ENCODE measurements around the gene GRIK1.

GRIK1 gene

GRCh38 chr21:29893687-29894086 lies 46.1 kb downstream of the GRIK1 start:
- H3K4me2 ChIP-seq (ENCODE audit: insufficient read depth, low read length): no peak overlapping the region
- ATAC-seq (ENCODE audit: insufficient read depth, low read depth): no peak

DNA sequence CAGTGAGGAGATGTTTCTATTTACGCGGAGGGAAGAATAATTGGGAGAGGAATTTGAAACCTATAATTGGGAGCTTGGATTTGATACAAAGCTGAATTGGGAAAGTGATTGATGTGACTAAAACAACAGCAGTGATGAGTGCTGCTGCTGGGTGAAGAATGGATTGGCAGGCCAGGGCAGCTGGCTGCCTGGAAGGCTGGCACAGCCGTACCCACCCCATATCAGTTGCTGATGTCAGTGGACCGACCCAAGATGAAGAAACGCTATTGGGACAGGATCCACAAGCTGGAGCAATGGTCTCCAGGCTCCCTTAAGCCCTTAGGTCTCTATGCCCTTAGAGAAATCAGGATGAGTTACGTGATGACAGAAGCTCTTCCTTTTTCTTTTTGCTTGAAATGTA lies 47.4 kb downstream of the GRIK1 start:
- H3K9ac ChIP-seq (ENCODE audit: low read depth, low read length): no peak overlapping the region
- H3K4me1 ChIP-seq (ENCODE audit: insufficient read depth, low read length): no peaks in the 10 kb centered on the region
- no peak for DNase-seq
- no peak overlapping the region for H3K4me3 ChIP-seq (ENCODE audit: low read depth in 1 of 2, low read length in 2 of 2)
- no peak overlapping the region for H3K27ac ChIP-seq (ENCODE audit: low read length)
- TF ChIP-seq, protein P1, sequence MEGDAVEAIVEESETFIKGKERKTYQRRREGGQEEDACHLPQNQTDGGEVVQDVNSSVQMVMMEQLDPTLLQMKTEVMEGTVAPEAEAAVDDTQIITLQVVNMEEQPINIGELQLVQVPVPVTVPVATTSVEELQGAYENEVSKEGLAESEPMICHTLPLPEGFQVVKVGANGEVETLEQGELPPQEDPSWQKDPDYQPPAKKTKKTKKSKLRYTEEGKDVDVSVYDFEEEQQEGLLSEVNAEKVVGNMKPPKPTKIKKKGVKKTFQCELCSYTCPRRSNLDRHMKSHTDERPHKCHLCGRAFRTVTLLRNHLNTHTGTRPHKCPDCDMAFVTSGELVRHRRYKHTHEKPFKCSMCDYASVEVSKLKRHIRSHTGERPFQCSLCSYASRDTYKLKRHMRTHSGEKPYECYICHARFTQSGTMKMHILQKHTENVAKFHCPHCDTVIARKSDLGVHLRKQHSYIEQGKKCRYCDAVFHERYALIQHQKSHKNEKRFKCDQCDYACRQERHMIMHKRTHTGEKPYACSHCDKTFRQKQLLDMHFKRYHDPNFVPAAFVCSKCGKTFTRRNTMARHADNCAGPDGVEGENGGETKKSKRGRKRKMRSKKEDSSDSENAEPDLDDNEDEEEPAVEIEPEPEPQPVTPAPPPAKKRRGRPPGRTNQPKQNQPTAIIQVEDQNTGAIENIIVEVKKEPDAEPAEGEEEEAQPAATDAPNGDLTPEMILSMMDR (IDR thresholded peaks at IDR 0.05; ENCODE audit: borderline replicate concordance, extremely low read depth, low read length, poor library complexity, severe bottlenecking): no peak
- TF ChIP-seq EZH2 (IDR thresholded peaks at IDR 0.05; ENCODE audit: borderline replicate concordance, low read depth, low read length, severe bottlenecking): no peak
- no peak for ATAC-seq (ENCODE audit: insufficient read depth, low read depth)
- no peaks in the 10 kb centered on the region for H4K20me1 ChIP-seq (ENCODE audit: insufficient read depth, low read length)
- H3K27me3 ChIP-seq (ENCODE audit: insufficient read depth, low read length, poor library complexity): no peaks in the 10 kb centered on the region
- no peaks in the 10 kb centered on the region for H3K36me3 ChIP-seq (ENCODE audit: insufficient read depth, low read length)
- no peak overlapping the region for H2AFZ ChIP-seq (ENCODE audit: low read depth, low read length)
- no peaks in the 10 kb centered on the region for H3K9me3 ChIP-seq (ENCODE audit: insufficient read depth, low read length, severe bottlenecking)
- no peak overlapping the region for H3K4me2 ChIP-seq (ENCODE audit: insufficient read depth, low read length)
- no peaks in the 10 kb centered on the region for H3K79me2 ChIP-seq (ENCODE audit: insufficient read depth, low read length)

More at GRCh38 chr21:29893687-29894086, 46.1 kb downstream of the GRIK1 start:
- Histone ChIP-seq H3K79me2 (ENCODE audit: insufficient read depth, low read length) (no peaks in the 10 kb centered on the region), H3K9me3 (ENCODE audit: insufficient read depth, low read length, severe bottlenecking) (no peaks in the 10 kb centered on the region), H3K27me3 (ENCODE audit: insufficient read depth, low read length, poor library complexity) (no peaks in the 10 kb centered on the region), H3K36me3 (ENCODE audit: insufficient read depth, low read length) (no peaks in the 10 kb centered on the region), H3K4me3 (ENCODE audit: low read depth in 1 of 2, low read length in 2 of 2) (no peak overlapping the region), H3K27ac (ENCODE audit: low read length) (no peak overlapping the region), H2AFZ (ENCODE audit: low read depth, low read length) (no peak overlapping the region), H3K9ac (ENCODE audit: low read depth, low read length) (no peak overlapping the region), H3K4me1 (ENCODE audit: insufficient read depth, low read length) (no peaks in the 10 kb centered on the region), H4K20me1 (ENCODE audit: insufficient read depth, low read length) (no peaks in the 10 kb centered on the region)
- TF ChIP-seq EZH2 (IDR thresholded peaks at IDR 0.05; ENCODE audit: borderline replicate concordance, low read depth, low read length, severe bottlenecking): no peak
- TF ChIP-seq, protein P1 (IDR thresholded peaks at IDR 0.05; ENCODE audit: borderline replicate concordance, extremely low read depth, low read length, poor library complexity, severe bottlenecking): no peak
- no peak for DNase-seq

DNA sequence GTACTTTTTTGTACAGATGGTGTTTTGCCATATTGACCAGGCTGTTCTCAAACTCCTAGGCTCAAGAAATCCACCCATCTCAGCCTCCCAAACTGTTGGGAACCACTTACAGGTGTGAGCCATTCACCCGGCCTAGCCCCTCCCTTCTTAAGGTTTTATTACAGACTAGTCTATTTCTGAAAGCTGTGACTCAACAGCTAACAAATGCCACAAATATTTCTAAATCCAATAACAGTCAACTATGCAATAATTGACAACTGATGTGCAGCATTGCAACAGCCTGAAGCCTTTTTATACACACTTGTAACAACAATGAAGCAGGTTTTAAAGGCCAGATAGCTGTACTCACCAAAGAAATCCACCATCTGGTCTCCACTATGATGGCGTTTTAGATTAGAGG lies 51.4 kb downstream of the GRIK1 start:
- Histone ChIP-seq H3K9me3 (ENCODE audit: insufficient read depth, low read length, severe bottlenecking) (no peaks in the 10 kb centered on the region), H3K79me2 (ENCODE audit: insufficient read depth, low read length) (no peaks in the 10 kb centered on the region), H3K27ac (ENCODE audit: low read length) (no peak overlapping the region), H3K27me3 (ENCODE audit: insufficient read depth, low read length, poor library complexity) (peaks cover 3% of the 10 kb centered on the region), H3K4me3 (ENCODE audit: low read depth in 1 of 2, low read length in 2 of 2) (no peak overlapping the region), H3K9ac (ENCODE audit: low read depth, low read length) (no peak overlapping the region), H3K4me2 (ENCODE audit: insufficient read depth, low read length) (no peak overlapping the region), H2AFZ (ENCODE audit: low read depth, low read length) (no peak overlapping the region), H3K4me1 (ENCODE audit: insufficient read depth, low read length) (no peaks in the 10 kb centered on the region), H4K20me1 (ENCODE audit: insufficient read depth, low read length) (no peaks in the 10 kb centered on the region), H3K36me3 (ENCODE audit: insufficient read depth, low read length) (no peaks in the 10 kb centered on the region)
- DNase-seq (no peak), ATAC-seq (ENCODE audit: insufficient read depth, low read depth) (no peak)
- TF ChIP-seq, protein P1 (IDR thresholded peaks at IDR 0.05; ENCODE audit: borderline replicate concordance, extremely low read depth, low read length, poor library complexity, severe bottlenecking): no peak
- TF ChIP-seq EZH2 (IDR thresholded peaks at IDR 0.05; ENCODE audit: borderline replicate concordance, low read depth, low read length, severe bottlenecking): no peak
